Measurements from ENCODE around the gene KCNC1. TPM values are rescaled to one million over a fixed set of nuclear protein-coding genes. Genes with fewer than 3 reads are reported as not detected.

KCNC1 gene
- total RNA-seq, 4 donors from 2014 or later: not detected

GRCh38 chr11:17746096-17746495 lies 11.5 kb downstream of the KCNC1 start:
- Histone ChIP-seq H3K36me3 (no peaks in the 10 kb centered on the region), H3K27me3 (peaks cover 0 to 27% (median 0%) of the 10 kb centered on the region in 4 donors), H3K4me1 (peaks cover 0 to 7% (median 0%) of the 10 kb centered on the region in 3 donors), H3K27ac (no peak overlapping the region), H3K9me3 (no peaks in the 10 kb centered on the region), H3K4me3 (no peak overlapping the region)
- TF ChIP-seq POLR2A (IDR thresholded peaks at IDR 0.05): no peak
- TF ChIP-seq, protein P1, sequence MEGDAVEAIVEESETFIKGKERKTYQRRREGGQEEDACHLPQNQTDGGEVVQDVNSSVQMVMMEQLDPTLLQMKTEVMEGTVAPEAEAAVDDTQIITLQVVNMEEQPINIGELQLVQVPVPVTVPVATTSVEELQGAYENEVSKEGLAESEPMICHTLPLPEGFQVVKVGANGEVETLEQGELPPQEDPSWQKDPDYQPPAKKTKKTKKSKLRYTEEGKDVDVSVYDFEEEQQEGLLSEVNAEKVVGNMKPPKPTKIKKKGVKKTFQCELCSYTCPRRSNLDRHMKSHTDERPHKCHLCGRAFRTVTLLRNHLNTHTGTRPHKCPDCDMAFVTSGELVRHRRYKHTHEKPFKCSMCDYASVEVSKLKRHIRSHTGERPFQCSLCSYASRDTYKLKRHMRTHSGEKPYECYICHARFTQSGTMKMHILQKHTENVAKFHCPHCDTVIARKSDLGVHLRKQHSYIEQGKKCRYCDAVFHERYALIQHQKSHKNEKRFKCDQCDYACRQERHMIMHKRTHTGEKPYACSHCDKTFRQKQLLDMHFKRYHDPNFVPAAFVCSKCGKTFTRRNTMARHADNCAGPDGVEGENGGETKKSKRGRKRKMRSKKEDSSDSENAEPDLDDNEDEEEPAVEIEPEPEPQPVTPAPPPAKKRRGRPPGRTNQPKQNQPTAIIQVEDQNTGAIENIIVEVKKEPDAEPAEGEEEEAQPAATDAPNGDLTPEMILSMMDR (IDR thresholded peaks at IDR 0.05): no peak
- WGBS, 2 donors: 73 to 86% methylated on average over 11 of the region's 11 CpGs
- DNase-seq: no peak
- intact Hi-C loops (cut with DNase I): no loop called here

- H3K9me3 ChIP-seq: no peaks in the 10 kb centered on the region
- WGBS, 2 donors: 69 to 92% methylated on average over 2 to 3 of the region's 19 CpGs
- H3K4me3 ChIP-seq: no peak overlapping the region
- no peak overlapping the region for H3K27ac ChIP-seq
- TF ChIP-seq POLR2A (IDR thresholded peaks at IDR 0.05): no peak
- TF ChIP-seq, protein P1 (IDR thresholded peaks at IDR 0.05): no peak
- no peak for DNase-seq
- peaks cover 0 to 16% (median 0%) of the 10 kb centered on the region in 4 donors for H3K27me3 ChIP-seq
- H3K4me1 ChIP-seq: peaks cover 0 to 7% (median 0%) of the 10 kb centered on the region in 3 donors
- no peaks in the 10 kb centered on the region for H3K36me3 ChIP-seq
- intact Hi-C loops (cut with DNase I): no loop called here
Observed at GRCh38 chr11:17747131-17747955, 12.8 kb downstream of the KCNC1 start.

DNA sequence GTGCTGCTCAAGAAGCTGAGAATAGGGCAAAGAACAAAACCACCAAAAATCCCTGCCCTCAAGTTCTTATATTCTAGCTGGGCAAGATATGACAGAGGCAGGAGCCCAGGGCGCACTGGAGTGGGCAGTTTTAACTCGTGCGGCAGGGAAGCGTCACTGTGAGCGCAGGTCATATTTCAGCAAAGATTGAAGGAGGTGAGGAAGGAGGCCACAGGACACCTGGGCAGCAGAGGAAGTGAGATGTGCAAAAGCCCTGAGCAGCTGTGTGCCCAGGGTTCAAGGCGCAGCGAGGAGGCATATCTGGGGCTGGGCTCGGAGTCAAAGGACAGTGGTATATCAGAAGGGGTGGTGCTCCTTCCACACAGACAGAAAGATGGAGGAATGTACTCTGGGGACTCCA lies 13.5 kb downstream of the KCNC1 start:
- 78 to 89% methylated on average over 7 to 8 of the region's 8 CpGs for WGBS, 2 donors
- peaks cover 0 to 16% (median 0%) of the 10 kb centered on the region in 4 donors for H3K27me3 ChIP-seq
- H3K27ac ChIP-seq: no peak overlapping the region
- no peak overlapping the region for H3K4me3 ChIP-seq
- peaks cover 0 to 7% (median 0%) of the 10 kb centered on the region in 3 donors for H3K4me1 ChIP-seq
- TF ChIP-seq, protein P1 (IDR thresholded peaks at IDR 0.05): no peak
- no peak for TF ChIP-seq POLR2A (IDR thresholded peaks at IDR 0.05)
- intact Hi-C loops (cut with DNase I): no loop called here
- no peaks in the 10 kb centered on the region for H3K36me3 ChIP-seq
- H3K9me3 ChIP-seq: no peaks in the 10 kb centered on the region
- DNase-seq: no peak

GRCh38 chr11:17748761-17749721 lies 14.5 kb downstream of the KCNC1 start:
- 78 to 80% methylated on average over 6 to 7 of the region's 19 CpGs for WGBS, 2 donors
- Histone ChIP-seq H3K27me3 (peaks cover 0 to 25% (median 0%) of the 10 kb centered on the region in 4 donors), H3K9me3 (no peaks in the 10 kb centered on the region), H3K4me1 (peaks cover 0 to 5% (median 0%) of the 10 kb centered on the region in 3 donors), H3K4me3 (no peak overlapping the region), H3K36me3 (no peaks in the 10 kb centered on the region), H3K27ac (no peak overlapping the region)
- no peak for TF ChIP-seq POLR2A (IDR thresholded peaks at IDR 0.05)
- TF ChIP-seq, protein P1 (IDR thresholded peaks at IDR 0.05): no peak
- intact Hi-C loops (cut with DNase I): no loop called here
- DNase-seq: no peak
